Hepatocyte (in vitro differentiated cells): ENCODE data around the gene HNF4A.

Experiments
- CTCF ChIP-seq: fragments of 200-600 bp; sonication (generic); IDR thresholded peaks from 2 replicates; pipeline ENCODE4 v1.5.1; 2016; ENCODE audit warnings: antibody characterized with exemption, mild to moderate bottlenecking; ENCODE audit not compliant: poor library complexity
- EZH2 ChIP-seq: fragments of 200-600 bp; sonication (generic); IDR thresholded peaks from 2 replicates; pipeline ENCODE4 v1.6.1; 2016; ENCODE audit warnings: antibody characterized with exemption, mild to moderate bottlenecking, borderline replicate concordance
- EZH2phosphoT487 ChIP-seq: fragments of 200-600 bp; sonication (generic); IDR thresholded peaks from one replicate; pipeline ENCODE4 v1.6.1; 2018; ENCODE audit warnings: antibody characterized with exemption, mild to moderate bottlenecking, low read depth, moderate library complexity; ENCODE audit not compliant: unreplicated experiment, severe bottlenecking

- TF ChIP-seq CTCF (no peak), EZH2 (no peak), EZH2phosphoT487 (no peak)
Measured at GRCh38 chr20:44427804-44428173, 72.3 kb downstream of the HNF4A start.
